Activated naive CD8-positive, alpha-beta T cell treated with anti-CD3 and anti-CD28 coated beads for 36 hours (primary cell): ENCODE measurements around the gene STK26. TPM values are rescaled to one million over a fixed set of nuclear protein-coding genes. Genes with fewer than 3 reads are reported as not detected.
"Not testable (repeated sequence)": the region's sequence is repeated elsewhere in the genome, so short reads cannot be mapped to it uniquely, and the experiment has no call there.

Source experiments
- DNase-seq: peaks from one replicate; pipeline ENCODE4 v3.0.0; 2021
- H3K27ac Mint-ChIP-seq: one replicate; pipeline ENCODE4 v1.8.0; 2022; ENCODE audit warnings: mild to moderate bottlenecking, moderate library complexity, mixed read lengths
- H3K27me3 Mint-ChIP-seq: one replicate; pipeline ENCODE4 v1.8.0; 2022; ENCODE audit warnings: mild to moderate bottlenecking, mixed read lengths
- H3K36me3 Mint-ChIP-seq: one replicate; pipeline ENCODE4 v1.8.0; 2021; ENCODE audit warnings: mild to moderate bottlenecking, mixed read lengths
- H3K4me1 Mint-ChIP-seq: one replicate; pipeline ENCODE4 v1.8.0; 2021; ENCODE audit warnings: mixed read lengths
- H3K4me3 Mint-ChIP-seq: one replicate; pipeline ENCODE4 v1.8.0; 2022; ENCODE audit warnings: mild to moderate bottlenecking, moderate library complexity, mixed read lengths
- H3K9me3 Mint-ChIP-seq: one replicate; pipeline ENCODE4 v1.8.0; 2022; ENCODE audit warnings: mixed read lengths
- total RNA-seq, 2 experiments: library from RNA; stranded (reverse); gene quantifications; one replicate each; pipeline ENCODE4 v1.2.3, GENCODE V29; 2021

The STK26 gene
- total RNA-seq, 2 experiments from 2014 or later = 76.4 TPM

- Mint-ChIP-seq H3K27me3 (no peaks in the 10 kb centered on the region), H3K27ac (peak overlapping the region; percentile 96), H3K36me3 (peaks cover 13% of the 10 kb centered on the region), H3K9me3 (no peaks in the 10 kb centered on the region), H3K4me1 (peaks cover 21% of the 10 kb centered on the region), H3K4me3 (peak overlapping the region; percentile 91)
- DNase-seq = no peak
Measured at GRCh38 chrX:132022198-132022966, 720 bp upstream of the STK26 start.

GRCh38 chrX:132023896-132024386 lies 839 bp downstream of the STK26 start:
- Mint-ChIP-seq H3K4me1 (peaks cover 28% of the 10 kb centered on the region), H3K36me3 (peaks cover 26% of the 10 kb centered on the region), H3K27ac (peak overlapping the region; percentile 96), H3K27me3 (no peaks in the 10 kb centered on the region), H3K4me3 (peak overlapping the region; percentile 91), H3K9me3 (no peaks in the 10 kb centered on the region)
- DNase-seq = peak; percentile 68

- H3K9me3 Mint-ChIP-seq = no peaks in the 10 kb centered on the region
Measured at GRCh38 chrX:132025041-132025440, 1.9 kb downstream of the STK26 start.

GRCh38 chrX:132030264-132030663 lies 7.2 kb downstream of the STK26 start:
- no peak overlapping the region for H3K4me3 Mint-ChIP-seq
- no peaks in the 10 kb centered on the region for H3K9me3 Mint-ChIP-seq
- peaks cover 62% of the 10 kb centered on the region for H3K4me1 Mint-ChIP-seq
- H3K27ac Mint-ChIP-seq = no peak overlapping the region
- DNase-seq = no peak
- H3K36me3 Mint-ChIP-seq = peaks cover 43% of the 10 kb centered on the region
- H3K27me3 Mint-ChIP-seq = no peaks in the 10 kb centered on the region

More at GRCh38 chrX:132025041-132025440, 1.9 kb downstream of the STK26 start:
- H3K4me1 Mint-ChIP-seq = peaks cover 35% of the 10 kb centered on the region
- H3K36me3 Mint-ChIP-seq = peaks cover 32% of the 10 kb centered on the region
- DNase-seq = peak; percentile 14
- H3K4me3 Mint-ChIP-seq = peak overlapping the region; percentile 91
- H3K27me3 Mint-ChIP-seq = no peaks in the 10 kb centered on the region
- H3K27ac Mint-ChIP-seq = peak overlapping the region; percentile 96

DNA sequence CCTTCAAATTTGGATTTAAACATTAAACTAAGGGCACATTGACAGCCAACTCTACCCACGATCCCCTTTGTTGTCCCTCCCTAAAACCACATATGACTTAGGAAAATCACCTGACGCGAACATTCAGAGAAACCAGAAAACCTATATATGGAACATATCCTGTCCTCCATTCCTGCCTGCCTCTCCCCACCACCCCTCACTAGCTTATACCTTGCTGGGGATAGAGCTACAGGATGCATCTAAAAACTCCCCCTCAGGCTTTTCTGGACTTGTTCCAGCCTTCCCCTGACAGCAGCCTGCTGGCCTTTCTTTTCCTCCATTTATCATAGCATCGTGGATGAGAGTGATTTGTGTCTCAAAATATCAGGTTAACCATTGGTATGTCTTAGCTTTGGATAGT lies 8.8 kb downstream of the STK26 start:
- peaks cover 62% of the 10 kb centered on the region for H3K4me1 Mint-ChIP-seq
- peaks cover 43% of the 10 kb centered on the region for H3K36me3 Mint-ChIP-seq
- no peak overlapping the region for H3K4me3 Mint-ChIP-seq
- H3K27me3 Mint-ChIP-seq = no peaks in the 10 kb centered on the region
- peak overlapping the region; percentile 71 for H3K27ac Mint-ChIP-seq
- no peaks in the 10 kb centered on the region for H3K9me3 Mint-ChIP-seq
- no peak for DNase-seq

DNA sequence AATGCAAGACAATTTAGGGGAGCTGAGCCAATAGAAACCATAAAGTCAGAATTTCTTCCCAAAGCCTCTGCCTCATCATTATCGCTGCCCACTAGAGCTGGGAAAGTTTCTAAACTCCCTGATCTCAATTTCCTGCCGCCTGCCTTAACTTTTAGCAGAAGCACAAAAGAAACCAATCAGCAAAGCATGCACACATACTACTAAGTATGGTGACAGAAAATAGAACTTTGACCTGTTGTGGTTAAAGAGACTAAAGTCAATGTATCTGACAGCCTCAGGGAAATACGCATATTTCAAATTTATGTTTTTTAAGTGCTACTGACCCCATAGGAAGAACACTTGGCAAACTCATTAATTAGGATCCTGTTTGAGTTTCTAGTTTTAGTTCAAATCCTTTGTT lies 10.1 kb downstream of the STK26 start:
- Mint-ChIP-seq H3K27me3 (no peaks in the 10 kb centered on the region), H3K27ac (no peak overlapping the region), H3K4me1 (peaks cover 60% of the 10 kb centered on the region), H3K36me3 (peaks cover 36% of the 10 kb centered on the region), H3K9me3 (no peaks in the 10 kb centered on the region), H3K4me3 (no peak overlapping the region)
- no peak for DNase-seq

DNA sequence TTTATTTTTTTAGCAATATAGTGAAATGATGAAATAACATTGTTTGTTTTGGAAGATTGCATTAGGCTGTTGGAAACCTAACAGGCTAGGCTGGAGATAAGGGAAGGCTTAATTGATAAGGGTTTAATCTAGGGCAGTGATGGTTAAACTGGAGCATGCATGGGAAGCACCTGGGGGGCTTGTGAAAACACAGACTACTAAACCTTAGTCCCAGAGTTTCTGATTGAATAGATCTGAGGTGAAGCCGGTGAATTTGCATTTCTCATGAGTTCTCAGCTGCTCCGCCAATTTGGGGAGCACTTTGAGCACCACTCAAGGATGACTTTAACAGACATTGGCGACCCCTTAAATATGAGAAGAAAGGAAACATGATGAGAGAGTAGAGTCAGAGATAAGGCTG lies 11.5 kb downstream of the STK26 start:
- H3K27me3 Mint-ChIP-seq = no peaks in the 10 kb centered on the region
- no peaks in the 10 kb centered on the region for H3K9me3 Mint-ChIP-seq
- DNase-seq = no peak
- H3K36me3 Mint-ChIP-seq = peaks cover 22% of the 10 kb centered on the region
- no peak overlapping the region for H3K27ac Mint-ChIP-seq
- H3K4me3 Mint-ChIP-seq = peak overlapping the region; percentile 8
- H3K4me1 Mint-ChIP-seq = peaks cover 48% of the 10 kb centered on the region

DNA sequence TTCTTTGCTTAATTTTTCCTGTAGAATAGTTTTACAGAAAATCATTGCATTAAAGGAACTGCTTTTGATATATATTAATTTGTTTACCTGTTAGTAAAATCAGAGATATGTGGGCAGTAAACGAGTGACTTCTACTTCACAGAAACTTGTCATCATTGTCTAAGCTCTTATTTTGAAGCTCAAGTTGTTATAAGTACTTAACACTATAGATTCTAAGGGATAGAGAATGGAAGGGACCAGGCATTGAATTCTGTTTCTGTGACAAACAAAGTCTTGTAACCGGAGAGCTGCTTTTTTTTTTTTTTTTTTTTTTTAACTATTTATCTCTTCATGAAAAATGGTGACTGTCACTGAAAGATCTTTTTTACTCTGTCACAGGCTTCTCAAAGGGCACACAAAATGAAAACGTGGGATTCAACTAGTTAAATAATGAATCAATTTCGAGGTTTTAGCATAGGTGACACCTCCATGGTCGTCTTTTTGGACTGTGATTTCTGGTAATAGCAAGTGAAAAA lies 14.4 kb downstream of the STK26 start:
- H3K9me3 Mint-ChIP-seq = no peaks in the 10 kb centered on the region
- no peaks in the 10 kb centered on the region for H3K27me3 Mint-ChIP-seq
- no peak overlapping the region for H3K27ac Mint-ChIP-seq
- no peak for DNase-seq
- H3K4me3 Mint-ChIP-seq = no peak overlapping the region
- peaks cover 12% of the 10 kb centered on the region for H3K36me3 Mint-ChIP-seq
- H3K4me1 Mint-ChIP-seq = peaks cover 46% of the 10 kb centered on the region

GRCh38 chrX:132040066-132040465 lies 17.0 kb downstream of the STK26 start:
- Mint-ChIP-seq H3K36me3 (peaks cover 6% of the 10 kb centered on the region), H3K4me3 (no peak overlapping the region), H3K27ac (no peak overlapping the region), H3K4me1 (peaks cover 35% of the 10 kb centered on the region), H3K27me3 (no peaks in the 10 kb centered on the region), H3K9me3 (no peaks in the 10 kb centered on the region)
- DNase-seq = no peak

DNA sequence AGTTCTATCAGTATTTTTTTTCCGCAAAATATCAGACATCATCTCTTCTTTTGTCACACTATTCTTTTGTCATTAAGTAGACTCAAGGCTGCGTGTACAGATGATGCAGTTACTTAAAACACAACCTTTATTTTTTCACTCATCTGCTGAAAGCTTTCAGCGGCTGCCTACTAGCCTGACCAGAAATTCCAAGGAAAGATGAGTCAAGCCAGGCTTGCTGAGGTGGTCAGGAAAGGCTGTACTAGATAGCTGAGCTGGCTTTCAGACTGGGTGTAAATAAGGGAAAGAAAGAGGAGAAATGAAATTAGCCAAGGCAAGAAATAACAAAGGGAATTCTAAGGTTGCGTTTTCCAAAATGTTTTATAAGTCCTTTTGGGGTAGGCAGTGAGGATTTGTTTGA lies 17.9 kb downstream of the STK26 start:
- H3K4me1 Mint-ChIP-seq = peaks cover 33% of the 10 kb centered on the region

GRCh38 chrX:132043977-132044376 lies 20.9 kb downstream of the STK26 start:
- no peaks in the 10 kb centered on the region for H3K9me3 Mint-ChIP-seq
- no peak overlapping the region for H3K27ac Mint-ChIP-seq
- H3K27me3 Mint-ChIP-seq = no peaks in the 10 kb centered on the region
- H3K4me3 Mint-ChIP-seq = no peak overlapping the region
- no peak for DNase-seq
- peaks cover 34% of the 10 kb centered on the region for H3K4me1 Mint-ChIP-seq
- peaks cover 2% of the 10 kb centered on the region for H3K36me3 Mint-ChIP-seq

More for the DNA sequence above, 17.9 kb downstream of the STK26 start:
- Mint-ChIP-seq H3K27me3 (no peaks in the 10 kb centered on the region), H3K27ac (no peak overlapping the region), H3K9me3 (no peaks in the 10 kb centered on the region), H3K4me3 (no peak overlapping the region), H3K36me3 (peaks cover 4% of the 10 kb centered on the region)
- no peak for DNase-seq

- H3K4me1 Mint-ChIP-seq = peaks cover 30% of the 10 kb centered on the region
- no peaks in the 10 kb centered on the region for H3K9me3 Mint-ChIP-seq
- H3K27me3 Mint-ChIP-seq = no peaks in the 10 kb centered on the region
- no peak overlapping the region for H3K27ac Mint-ChIP-seq
- no peak overlapping the region for H3K4me3 Mint-ChIP-seq
- no peak for DNase-seq
- peaks cover 6% of the 10 kb centered on the region for H3K36me3 Mint-ChIP-seq
Measured at GRCh38 chrX:132044953-132045352, 21.9 kb downstream of the STK26 start.

DNA sequence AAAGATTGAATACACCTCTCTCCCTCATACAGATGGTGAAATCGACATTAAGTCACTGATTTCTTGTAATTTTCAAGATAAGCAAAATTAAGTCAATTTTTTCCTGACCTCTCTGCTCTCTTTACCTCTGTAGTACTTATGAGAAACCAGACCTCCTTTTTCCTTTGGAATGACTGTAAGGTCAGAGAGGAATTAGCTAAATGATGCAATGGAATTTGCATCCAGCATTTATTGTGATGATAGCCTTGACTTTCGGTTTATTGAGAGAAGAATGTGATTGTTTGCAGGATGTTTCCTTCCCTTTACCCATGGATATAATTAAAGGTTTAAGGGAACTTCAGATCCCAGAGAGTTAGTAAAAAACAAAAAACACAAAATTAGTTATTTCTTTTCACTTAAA lies 22.4 kb downstream of the STK26 start:
- peaks cover 26% of the 10 kb centered on the region for H3K4me1 Mint-ChIP-seq
- no peak overlapping the region for H3K27ac Mint-ChIP-seq
- no peak for DNase-seq
- peaks cover 8% of the 10 kb centered on the region for H3K36me3 Mint-ChIP-seq
- no peak overlapping the region for H3K4me3 Mint-ChIP-seq
- no peaks in the 10 kb centered on the region for H3K9me3 Mint-ChIP-seq
- no peaks in the 10 kb centered on the region for H3K27me3 Mint-ChIP-seq

DNA sequence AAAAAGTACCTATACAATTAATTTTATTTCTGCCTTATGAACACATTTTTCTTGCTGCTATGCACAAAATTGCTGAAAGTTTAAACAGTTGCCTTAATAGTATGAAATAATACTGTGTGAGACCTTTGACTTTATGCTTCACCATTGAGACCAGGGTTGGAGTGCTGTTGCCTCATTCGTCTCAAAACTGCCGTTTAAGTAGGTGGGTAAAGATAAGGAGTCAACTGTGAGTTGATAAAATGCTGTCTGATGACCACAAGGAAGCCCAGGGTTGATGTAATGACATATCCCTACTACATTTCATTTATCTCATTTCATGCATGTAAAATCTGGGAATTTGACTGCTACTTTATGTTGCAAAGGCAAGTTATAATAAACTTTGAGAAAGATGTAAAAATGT lies 23.4 kb downstream of the STK26 start:
- DNase-seq = no peak
- H3K9me3 Mint-ChIP-seq = no peaks in the 10 kb centered on the region
- H3K4me1 Mint-ChIP-seq = peaks cover 19% of the 10 kb centered on the region
- no peak overlapping the region for H3K27ac Mint-ChIP-seq
- H3K36me3 Mint-ChIP-seq = peaks cover 15% of the 10 kb centered on the region
- no peak overlapping the region for H3K4me3 Mint-ChIP-seq
- H3K27me3 Mint-ChIP-seq = no peaks in the 10 kb centered on the region

GRCh38 chrX:132051778-132052177 lies 28.7 kb downstream of the STK26 start:
- H3K36me3 Mint-ChIP-seq = peaks cover 22% of the 10 kb centered on the region
- DNase-seq, H3K9me3 Mint-ChIP-seq, H3K27me3 Mint-ChIP-seq, H3K4me1 Mint-ChIP-seq, H3K4me3 Mint-ChIP-seq, H3K27ac Mint-ChIP-seq: not testable (repeated sequence)

DNA sequence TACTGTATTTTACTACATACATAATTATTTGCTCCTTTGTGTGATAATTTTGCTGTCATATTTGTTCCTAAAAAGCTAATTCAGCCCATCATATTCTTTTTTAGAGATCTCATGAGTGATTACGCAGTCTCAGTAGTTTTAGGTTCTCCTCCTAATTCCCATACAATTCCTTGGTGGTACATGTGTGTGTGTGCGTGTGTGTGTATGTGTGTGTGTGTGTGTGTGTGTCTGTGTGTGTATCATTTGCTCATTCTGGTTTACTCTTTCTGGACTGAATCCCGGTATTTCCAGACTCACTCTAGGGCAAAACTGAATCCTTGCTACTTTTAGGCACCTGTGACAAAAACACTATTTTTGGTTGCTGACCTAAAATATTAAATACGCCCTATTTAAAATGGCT lies 34.9 kb downstream of the STK26 start:
- no peak overlapping the region for H3K27ac Mint-ChIP-seq
- H3K4me1 Mint-ChIP-seq = peaks cover 10% of the 10 kb centered on the region
- no peaks in the 10 kb centered on the region for H3K9me3 Mint-ChIP-seq
- H3K36me3 Mint-ChIP-seq = peaks cover 4% of the 10 kb centered on the region
- H3K4me3 Mint-ChIP-seq = no peak overlapping the region
- no peak for DNase-seq
- H3K27me3 Mint-ChIP-seq = no peaks in the 10 kb centered on the region
